ENCODE measurements around the gene SPOCD1. TPM values are rescaled to one million over a fixed set of nuclear protein-coding genes. Genes with fewer than 3 reads are reported as not detected.
A peak's percentile ranks its signal among the peaks of the same experiment; 100 is the strongest.

Gene SPOCD1
- total RNA-seq, 1 donor from 2014 or later = 1.1 TPM

DNA sequence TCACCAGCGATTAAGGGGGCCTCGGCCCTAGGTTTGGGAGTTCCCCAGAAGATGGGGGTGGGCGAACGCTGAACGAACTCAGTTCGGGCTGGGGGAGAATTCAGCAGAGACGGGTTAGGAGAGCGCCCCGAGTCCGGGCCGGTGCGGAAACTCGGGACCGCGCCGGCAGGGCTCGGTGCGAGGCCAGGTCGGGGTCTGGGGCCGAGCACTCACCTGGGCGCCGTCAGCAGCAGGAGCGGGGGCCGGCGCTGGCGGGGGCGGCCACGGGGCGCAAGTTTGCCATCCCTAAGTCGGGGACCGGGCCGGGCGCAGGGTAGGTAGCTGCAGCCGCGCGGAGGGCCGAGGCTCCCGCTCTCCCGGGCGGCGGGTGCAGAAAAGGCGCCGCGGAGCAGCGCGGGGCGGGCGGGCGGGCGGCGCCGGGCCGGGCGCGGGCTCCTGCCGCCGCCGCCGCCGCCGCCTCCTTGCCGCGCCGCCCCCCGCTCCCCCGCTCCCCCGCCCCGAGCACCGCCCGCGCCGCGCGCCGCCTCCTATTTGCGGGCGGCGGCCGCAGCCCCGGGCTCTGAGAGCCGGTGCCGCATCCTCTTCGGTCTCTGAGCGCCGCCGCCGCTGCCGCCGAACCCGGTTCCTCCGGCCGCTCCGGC lies 52.0 kb downstream of the SPOCD1 start:
- Mint-ChIP-seq H3K27me3 (peaks cover 52% of the 10 kb centered on the region), H3K4me1 (ENCODE audit: unreplicated experiment) (peaks cover 18% of the 10 kb centered on the region)

GRCh38 chr1:31762726-31763670 lies 52.8 kb downstream of the SPOCD1 start:
- Mint-ChIP-seq H3K36me3 (no peaks in the 10 kb centered on the region), H3K27me3 (peaks cover 45% of the 10 kb centered on the region), H3K9me3 (no peaks in the 10 kb centered on the region), H3K27ac (no peak overlapping the region), H3K4me1 (ENCODE audit: unreplicated experiment) (peaks cover 11% of the 10 kb centered on the region), H3K4me3 (peak overlapping the region; percentile 86)
- DNase-seq (ENCODE audit: extremely low spot score, unreplicated experiment) = peak; percentile 83
- TF ChIP-seq, protein P1, sequence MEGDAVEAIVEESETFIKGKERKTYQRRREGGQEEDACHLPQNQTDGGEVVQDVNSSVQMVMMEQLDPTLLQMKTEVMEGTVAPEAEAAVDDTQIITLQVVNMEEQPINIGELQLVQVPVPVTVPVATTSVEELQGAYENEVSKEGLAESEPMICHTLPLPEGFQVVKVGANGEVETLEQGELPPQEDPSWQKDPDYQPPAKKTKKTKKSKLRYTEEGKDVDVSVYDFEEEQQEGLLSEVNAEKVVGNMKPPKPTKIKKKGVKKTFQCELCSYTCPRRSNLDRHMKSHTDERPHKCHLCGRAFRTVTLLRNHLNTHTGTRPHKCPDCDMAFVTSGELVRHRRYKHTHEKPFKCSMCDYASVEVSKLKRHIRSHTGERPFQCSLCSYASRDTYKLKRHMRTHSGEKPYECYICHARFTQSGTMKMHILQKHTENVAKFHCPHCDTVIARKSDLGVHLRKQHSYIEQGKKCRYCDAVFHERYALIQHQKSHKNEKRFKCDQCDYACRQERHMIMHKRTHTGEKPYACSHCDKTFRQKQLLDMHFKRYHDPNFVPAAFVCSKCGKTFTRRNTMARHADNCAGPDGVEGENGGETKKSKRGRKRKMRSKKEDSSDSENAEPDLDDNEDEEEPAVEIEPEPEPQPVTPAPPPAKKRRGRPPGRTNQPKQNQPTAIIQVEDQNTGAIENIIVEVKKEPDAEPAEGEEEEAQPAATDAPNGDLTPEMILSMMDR (conservative IDR thresholded peaks at IDR 0.05) = peak; percentile 80

More for the DNA sequence above, 52.0 kb downstream of the SPOCD1 start:
- DNase-seq (ENCODE audit: extremely low spot score, unreplicated experiment) = no peak
- no peak overlapping the region for H3K27ac Mint-ChIP-seq
- peak overlapping the region; percentile 86 for H3K4me3 Mint-ChIP-seq
- H3K9me3 Mint-ChIP-seq = no peaks in the 10 kb centered on the region
- no peaks in the 10 kb centered on the region for H3K36me3 Mint-ChIP-seq
- TF ChIP-seq, protein P1 (conservative IDR thresholded peaks at IDR 0.05) = no peak

DNA sequence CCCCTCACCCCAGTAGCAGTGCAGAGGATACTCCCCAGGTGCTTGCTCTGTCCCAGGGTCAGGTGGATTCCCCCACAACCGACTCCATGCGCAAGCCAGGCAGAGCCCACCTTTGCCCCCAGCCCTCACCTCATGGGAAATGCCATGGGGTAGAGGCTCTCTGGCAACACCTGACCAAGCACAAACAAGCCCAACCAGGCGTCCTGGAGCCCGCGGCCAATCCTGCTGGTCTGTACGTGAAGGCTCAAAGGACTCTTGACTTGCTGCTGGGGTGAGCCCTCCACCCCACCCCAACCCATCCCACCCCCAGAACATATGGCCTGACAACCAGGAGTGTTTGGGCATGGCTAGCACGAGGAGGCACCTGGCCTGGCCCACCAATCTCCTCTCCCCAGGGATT lies 53.5 kb downstream of the SPOCD1 start:
- Mint-ChIP-seq H3K27me3 (peaks cover 38% of the 10 kb centered on the region), H3K27ac (no peak overlapping the region), H3K4me1 (ENCODE audit: unreplicated experiment) (peaks cover 4% of the 10 kb centered on the region), H3K36me3 (no peaks in the 10 kb centered on the region), H3K4me3 (peak overlapping the region; percentile 72), H3K9me3 (no peaks in the 10 kb centered on the region)
- DNase-seq (ENCODE audit: extremely low spot score, unreplicated experiment) = no peak
- TF ChIP-seq, protein P1 (conservative IDR thresholded peaks at IDR 0.05) = no peak

GRCh38 chr1:31761883-31762282 lies 53.9 kb downstream of the SPOCD1 start:
- H3K9me3 Mint-ChIP-seq = no peaks in the 10 kb centered on the region
- DNase-seq (ENCODE audit: extremely low spot score, unreplicated experiment) = no peak
- peaks cover 37% of the 10 kb centered on the region for H3K27me3 Mint-ChIP-seq
- H3K27ac Mint-ChIP-seq = no peak overlapping the region
- H3K36me3 Mint-ChIP-seq = no peaks in the 10 kb centered on the region
- TF ChIP-seq, protein P1 (conservative IDR thresholded peaks at IDR 0.05) = no peak
- peak overlapping the region; percentile 72 for H3K4me3 Mint-ChIP-seq
- H3K4me1 Mint-ChIP-seq (ENCODE audit: unreplicated experiment) = peaks cover 3% of the 10 kb centered on the region

DNA sequence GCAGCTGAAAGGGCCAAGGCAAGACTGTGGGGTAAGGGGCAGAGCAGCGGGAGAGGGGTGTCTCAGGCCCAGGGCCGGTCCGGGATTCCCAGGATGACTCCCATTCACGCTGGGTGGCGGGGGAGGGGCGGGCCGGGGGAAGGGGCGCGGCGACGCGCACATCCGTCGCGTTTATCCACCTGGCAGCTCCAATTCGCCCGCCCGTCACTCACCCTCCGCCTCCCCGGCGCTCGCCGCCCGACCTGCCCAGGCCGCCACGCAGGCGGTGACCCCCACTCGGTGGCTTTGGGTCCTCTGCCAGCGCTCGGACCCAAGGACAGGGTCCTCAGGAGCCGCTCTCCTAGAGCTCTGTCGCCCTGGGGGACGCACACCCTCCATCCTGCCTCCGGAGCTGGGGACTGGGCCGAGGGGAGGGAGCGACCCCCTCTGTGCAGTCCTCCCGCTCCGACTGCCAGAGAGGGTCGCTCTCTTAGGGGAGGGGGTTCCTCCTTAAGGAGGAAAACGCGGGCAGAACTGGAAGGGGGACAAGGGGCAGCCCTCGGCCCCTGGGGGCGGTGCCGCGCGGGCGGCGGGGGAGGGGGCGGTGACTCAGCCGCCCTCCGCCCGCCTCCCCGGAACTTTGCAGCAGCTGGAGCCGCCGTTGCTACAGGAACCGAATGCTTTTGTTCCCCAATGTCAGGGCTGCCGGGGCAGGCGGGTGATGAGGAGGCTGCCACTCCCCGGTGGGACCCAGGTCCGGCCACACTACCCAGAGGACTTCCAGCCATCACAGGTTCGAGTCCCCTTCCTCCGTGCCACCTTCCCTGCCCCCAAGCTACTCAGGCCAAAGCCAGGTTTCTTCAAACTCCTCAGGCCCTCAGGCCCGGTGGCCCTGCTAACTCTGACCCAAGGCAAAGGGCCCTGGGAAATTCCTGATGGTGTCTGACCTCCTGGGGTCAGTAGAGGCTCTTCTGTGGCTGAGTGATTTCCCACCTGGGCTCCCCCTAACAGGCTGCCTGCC lies 55.1 kb downstream of the SPOCD1 start:
- H3K27ac Mint-ChIP-seq = no peak overlapping the region
- H3K4me1 Mint-ChIP-seq (ENCODE audit: unreplicated experiment) = peaks cover 3% of the 10 kb centered on the region
- no peak for DNase-seq (ENCODE audit: extremely low spot score, unreplicated experiment)
- H3K4me3 Mint-ChIP-seq = peak overlapping the region; percentile 72
- no peaks in the 10 kb centered on the region for H3K9me3 Mint-ChIP-seq
- TF ChIP-seq, protein P1 (conservative IDR thresholded peaks at IDR 0.05) = no peak
- H3K27me3 Mint-ChIP-seq = peaks cover 37% of the 10 kb centered on the region
- H3K36me3 Mint-ChIP-seq = no peaks in the 10 kb centered on the region

Data from type B pancreatic cell (in vitro differentiated cells).